A549 (cell line): ENCODE results near the gene PDE3A.

Experiments used
- CHD2 ChIP-seq: fragments of 150-350 bp; IDR thresholded peaks from 2 replicates; pipeline ENCODE4 v1.6.1; 2014; ENCODE audit warnings: low read length; ENCODE audit not compliant: partially characterized antibody
- SMC3 ChIP-seq: fragments of >200 bp; sonication (Bioruptor Twin); formaldehyde crosslinking; IDR thresholded peaks from 3 replicates; pipeline ENCODE4 v1.6.1; 2018; ENCODE audit warnings: inconsistent platforms
- ZNF302 ChIP-seq: fragments of 250-450 bp; sonication (Bioruptor Pico); IDR thresholded peaks from 2 replicates; pipeline ENCODE4 v1.9.0; 2021; ENCODE audit warnings: inconsistent platforms, mild to moderate bottlenecking, moderate library complexity
- TF ChIP-seq, protein P1 (sequence below): IDR thresholded peaks from 2 replicates; pipeline ENCODE4 v1.6.1; 2012

DNA sequence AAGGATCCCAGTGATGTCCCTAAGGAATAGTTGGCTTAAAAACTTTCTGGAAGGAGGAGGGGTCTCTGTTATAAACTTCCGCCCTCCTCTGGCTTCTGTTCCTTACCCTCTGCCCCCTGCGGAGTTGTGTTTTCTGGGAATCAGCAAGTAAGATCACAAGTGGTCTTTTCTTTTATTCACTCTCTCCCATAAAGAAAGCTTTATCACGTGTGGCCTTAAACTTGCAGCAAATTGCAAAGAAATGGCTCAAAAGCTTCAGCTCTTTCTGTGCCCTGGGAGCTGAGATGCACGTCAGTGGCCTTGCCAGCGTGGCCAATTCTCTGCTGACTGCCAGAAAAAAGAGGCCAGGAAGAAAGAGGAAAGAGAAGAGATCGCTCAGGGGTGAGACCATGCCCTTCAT lies 326.9 kb downstream of the PDE3A start, which contains the start of gene SLCO1C1:
- TF ChIP-seq CHD2 = no peak
- no peak for TF ChIP-seq ZNF302 (CRISPR knock-in tag)
- TF ChIP-seq SMC3 = no peak
- TF ChIP-seq, protein P1, sequence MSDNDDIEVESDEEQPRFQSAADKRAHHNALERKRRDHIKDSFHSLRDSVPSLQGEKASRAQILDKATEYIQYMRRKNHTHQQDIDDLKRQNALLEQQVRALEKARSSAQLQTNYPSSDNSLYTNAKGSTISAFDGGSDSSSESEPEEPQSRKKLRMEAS = no peak
